GM12878 (cell line): Measurements from ENCODE around the gene CUL9. TPM values are rescaled to one million over a fixed set of nuclear protein-coding genes. Genes with fewer than 3 reads are reported as not detected.

Source experiments
- CBX5 ChIP-seq: sonication (generic); IDR thresholded peaks from 2 replicates; pipeline ENCODE4 v1.6.1; 2016; ENCODE audit warnings: low read depth, moderate library complexity, mild to moderate bottlenecking, inconsistent platforms
- DPF2 ChIP-seq: fragments of 450-650 bp; IDR thresholded peaks from 2 replicates; pipeline ENCODE4 v1.6.1; 2017; ENCODE audit warnings: mild to moderate bottlenecking
- EP300 ChIP-seq, 2 experiments: fragments of 150-350 bp in 1 of 2; IDR thresholded peaks; 2 replicates each; pipeline ENCODE4 v1.6.1; 2011 to 2012; ENCODE audit warnings: low read depth in 2 of 2, low read length in 2 of 2, borderline replicate concordance in 1 of 2, improper control_type of control experiment in 1 of 2, inconsistent platforms in 1 of 2; ENCODE audit not compliant: control insufficient read depth in 1 of 2
- EZH2 ChIP-seq: IDR thresholded peaks from 2 replicates; pipeline ENCODE4 v1.6.1; 2012; ENCODE audit warnings: low read depth, mild to moderate bottlenecking, control low read depth, inconsistent platforms, low read length, borderline replicate concordance; ENCODE audit not compliant: control insufficient read depth
- HDAC6 ChIP-seq: fragments of 200-600 bp; sonication (generic); IDR thresholded peaks from one replicate; pipeline ENCODE4 v1.8.0; 2017; ENCODE audit warnings: antibody characterized with exemption; ENCODE audit not compliant: unreplicated experiment
- IRF3 ChIP-seq: fragments of 450-650 bp; IDR thresholded peaks from 2 replicates; pipeline ENCODE4 v1.6.1; 2014; ENCODE audit warnings: mild to moderate bottlenecking
- KDM1A ChIP-seq: fragments of 200-600 bp; sonication (generic); IDR thresholded peaks from 2 replicates; pipeline ENCODE4 v1.6.1; 2016; ENCODE audit warnings: borderline replicate concordance
- MYB ChIP-seq: fragments of 150-350 bp; IDR thresholded peaks from 2 replicates; pipeline ENCODE4 v1.6.1; 2014; ENCODE audit warnings: mild to moderate bottlenecking, low read depth, low read length, borderline replicate concordance
- NR2C1 ChIP-seq: fragments of 450-650 bp; IDR thresholded peaks from 2 replicates; pipeline ENCODE4 v1.6.1; 2017; ENCODE audit warnings: antibody characterized with exemption, mild to moderate bottlenecking, moderate library complexity
- NR2F1 ChIP-seq: fragments of 450-650 bp; conservative IDR thresholded peaks from 2 replicates; pipeline ENCODE4 v1.6.1; 2017; ENCODE audit warnings: mild to moderate bottlenecking
- PAX5 ChIP-seq: IDR thresholded peaks from 2 replicates; pipeline ENCODE4 v1.6.1; 2011; ENCODE audit warnings: low read depth, low read length, borderline replicate concordance
- PML ChIP-seq: IDR thresholded peaks from 2 replicates; pipeline ENCODE4 v1.6.1; 2012; ENCODE audit warnings: low read length, inconsistent platforms
- POLR2A ChIP-seq: IDR thresholded peaks from 2 replicates; pipeline ENCODE4 v1.6.1; 2011; ENCODE audit warnings: low read depth, mild to moderate bottlenecking, low read length
- SMC3 ChIP-seq: IDR thresholded peaks from 2 replicates; pipeline ENCODE4 v1.6.1; 2011; ENCODE audit warnings: low read length, improper control_type of control experiment, borderline replicate concordance
- STAT1 ChIP-seq: fragments of 450-650 bp; conservative IDR thresholded peaks from 2 replicates; pipeline ENCODE4 v1.6.1; 2014; ENCODE audit warnings: antibody characterized with exemption, mild to moderate bottlenecking
- TARDBP ChIP-seq: IDR thresholded peaks from 2 replicates; pipeline ENCODE4 v1.6.1; 2016; ENCODE audit warnings: borderline replicate concordance
- polyA plus RNA-seq, 11 experiments: library from polyadenylated mRNA; depleted of rRNA in 4 of 11; unstranded in 6 of 11; stranded (reverse) in 5 of 11; fragments of >200 nt; fragmentation: Nextera tagmentation in 4 of 11; fragmentation: Illumina TruSeq in 1 of 11; extraction: Ambion mirVana in 4 of 11; extraction: Trizol in 1 of 11; gene quantifications; 1 replicate in 1 of 11; 2 replicates in 10 of 11; pipeline versions ENCODE4 v1.2.1 to v1.2.3, GENCODE V29; 2011 to 2016; ENCODE audit warnings: inconsistent platforms in 2 of 11, missing spikeins in 2 of 11, low read depth in 1 of 11
- total RNA-seq, 4 experiments: library from RNA; depleted of rRNA in 3 of 4; stranded (reverse); fragments of >200 nt in 3 of 4; fragmentation: Illumina TruSeq in 1 of 4; extraction: Trizol in 1 of 4; gene quantifications; 2 replicates each; pipeline versions ENCODE4 v1.2.1 to v1.2.3, GENCODE V29; 2013 to 2021
- TF ChIP-seq, protein P1 (sequence below): IDR thresholded peaks from 2 replicates; pipeline ENCODE4 v1.6.1; 2011; ENCODE audit warnings: mild to moderate bottlenecking, low read depth, low read length, moderate library complexity; ENCODE audit not compliant: insufficient replicate concordance
- TF ChIP-seq, protein P2 (sequence below): fragments of 450-650 bp; IDR thresholded peaks from 2 replicates; pipeline ENCODE4 v1.6.1; 2017; ENCODE audit warnings: borderline replicate concordance
- TF ChIP-seq, protein P3 (sequence below): fragments of 450-650 bp; IDR thresholded peaks from 2 replicates; pipeline ENCODE4 v1.6.1; 2017; ENCODE audit warnings: mild to moderate bottlenecking

CUL9 gene
- total and polyA plus RNA-seq, 10 of the 15 experiments (the other 5 are each of a cell fraction or from before 2014, with no cell fraction given): 1.2 to 48.3 (median 17.2) TPM

GRCh38 chr6:43263314-43264178, 81.5 kb downstream of the CUL9 start (continued):
- TF ChIP-seq PAX5 (0 out of 2 replicates have a peak, but pooled peaks have one; percentile 11), IRF3 (no peak), STAT1 (no peak), NR2F1 (peak; percentile 70), MYB (no peak), KDM1A (no peak), DPF2 (no peak), POLR2A (no peak), SMC3 (peak; percentile 97), PML (no peak), HDAC6 (no peak), EZH2 (no peak), CBX5 (no peak), NR2C1 (no peak), TARDBP (no peak), EP300 (IDR thresholded peaks at IDR 0.05; ENCODE audit: borderline replicate concordance in 1 of 2, control insufficient read depth in 1 of 2, low read depth in 2 of 2, low read length in 2 of 2) (no peak)
- TF ChIP-seq, protein P1, sequence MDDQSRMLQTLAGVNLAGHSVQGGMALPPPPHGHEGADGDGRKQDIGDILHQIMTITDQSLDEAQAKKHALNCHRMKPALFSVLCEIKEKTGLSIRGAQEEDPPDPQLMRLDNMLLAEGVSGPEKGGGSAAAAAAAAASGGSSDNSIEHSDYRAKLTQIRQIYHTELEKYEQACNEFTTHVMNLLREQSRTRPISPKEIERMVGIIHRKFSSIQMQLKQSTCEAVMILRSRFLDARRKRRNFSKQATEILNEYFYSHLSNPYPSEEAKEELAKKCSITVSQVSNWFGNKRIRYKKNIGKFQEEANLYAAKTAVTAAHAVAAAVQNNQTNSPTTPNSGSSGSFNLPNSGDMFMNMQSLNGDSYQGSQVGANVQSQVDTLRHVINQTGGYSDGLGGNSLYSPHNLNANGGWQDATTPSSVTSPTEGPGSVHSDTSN: no peak
- TF ChIP-seq, protein P2, sequence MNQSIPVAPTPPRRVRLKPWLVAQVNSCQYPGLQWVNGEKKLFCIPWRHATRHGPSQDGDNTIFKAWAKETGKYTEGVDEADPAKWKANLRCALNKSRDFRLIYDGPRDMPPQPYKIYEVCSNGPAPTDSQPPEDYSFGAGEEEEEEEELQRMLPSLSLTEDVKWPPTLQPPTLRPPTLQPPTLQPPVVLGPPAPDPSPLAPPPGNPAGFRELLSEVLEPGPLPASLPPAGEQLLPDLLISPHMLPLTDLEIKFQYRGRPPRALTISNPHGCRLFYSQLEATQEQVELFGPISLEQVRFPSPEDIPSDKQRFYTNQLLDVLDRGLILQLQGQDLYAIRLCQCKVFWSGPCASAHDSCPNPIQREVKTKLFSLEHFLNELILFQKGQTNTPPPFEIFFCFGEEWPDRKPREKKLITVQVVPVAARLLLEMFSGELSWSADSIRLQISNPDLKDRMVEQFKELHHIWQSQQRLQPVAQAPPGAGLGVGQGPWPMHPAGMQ: no peak
- TF ChIP-seq, protein P3, sequence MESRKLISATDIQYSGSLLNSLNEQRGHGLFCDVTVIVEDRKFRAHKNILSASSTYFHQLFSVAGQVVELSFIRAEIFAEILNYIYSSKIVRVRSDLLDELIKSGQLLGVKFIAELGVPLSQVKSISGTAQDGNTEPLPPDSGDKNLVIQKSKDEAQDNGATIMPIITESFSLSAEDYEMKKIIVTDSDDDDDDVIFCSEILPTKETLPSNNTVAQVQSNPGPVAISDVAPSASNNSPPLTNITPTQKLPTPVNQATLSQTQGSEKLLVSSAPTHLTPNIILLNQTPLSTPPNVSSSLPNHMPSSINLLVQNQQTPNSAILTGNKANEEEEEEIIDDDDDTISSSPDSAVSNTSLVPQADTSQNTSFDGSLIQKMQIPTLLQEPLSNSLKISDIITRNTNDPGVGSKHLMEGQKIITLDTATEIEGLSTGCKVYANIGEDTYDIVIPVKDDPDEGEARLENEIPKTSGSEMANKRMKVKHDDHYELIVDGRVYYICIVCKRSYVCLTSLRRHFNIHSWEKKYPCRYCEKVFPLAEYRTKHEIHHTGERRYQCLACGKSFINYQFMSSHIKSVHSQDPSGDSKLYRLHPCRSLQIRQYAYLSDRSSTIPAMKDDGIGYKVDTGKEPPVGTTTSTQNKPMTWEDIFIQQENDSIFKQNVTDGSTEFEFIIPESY: no peak
- TF ChIP-seq, all 136 proteins: peak for 13
